ENCODE data around the gene CDH23.

CDH23 gene

GRCh38 chr10:71368643-71369042, 28.1 kb upstream of the CDH23 start:
- in situ Hi-C loops (cut with HindIII; ENCODE audit: low sequenced_read_pairs), result no loop called here

GRCh38 chr10:71369602-71370001, 27.1 kb upstream of the CDH23 start:
- in situ Hi-C loops (cut with HindIII; ENCODE audit: low sequenced_read_pairs), result no loop called here

- in situ Hi-C loops (cut with HindIII; ENCODE audit: low sequenced_read_pairs), result no loop called here
These were observed 26.7 kb upstream of the CDH23 start for GRCh38 chr10:71370031-71370430.

- in situ Hi-C loops (cut with HindIII; ENCODE audit: low sequenced_read_pairs), result no loop called here
These were observed 25.0 kb upstream of the CDH23 start for GRCh38 chr10:71371750-71372166.

GRCh38 chr10:71372882-71373495, 23.7 kb upstream of the CDH23 start:
- in situ Hi-C loops (cut with HindIII; ENCODE audit: low sequenced_read_pairs), result no loop called here

GRCh38 chr10:71374481-71375233, 22.1 kb upstream of the CDH23 start:
- in situ Hi-C loops (cut with HindIII; ENCODE audit: low sequenced_read_pairs), result loop anchor here (25.0 kb wide), 2 partner anchors 338 to 463 kb away; partner anchors contain the start of gene C10orf105

GRCh38 chr10:71375952-71376351, 20.8 kb upstream of the CDH23 start:
- in situ Hi-C loops (cut with HindIII; ENCODE audit: low sequenced_read_pairs), result loop anchor here (25.0 kb wide), 2 partner anchors 336 to 461 kb away; partner anchors contain the start of gene C10orf105

- in situ Hi-C loops (cut with HindIII; ENCODE audit: low sequenced_read_pairs), result loop anchor here (25.0 kb wide), 2 partner anchors 334 to 459 kb away; partner anchors contain the start of gene C10orf105
These were observed 18.2 kb upstream of the CDH23 start for GRCh38 chr10:71378336-71379117.

GRCh38 chr10:71379118-71379766, 17.5 kb upstream of the CDH23 start:
- in situ Hi-C loops (cut with HindIII; ENCODE audit: low sequenced_read_pairs), result loop anchor here (25.0 kb wide), 2 partner anchors 333 to 458 kb away; partner anchors contain the start of gene C10orf105

- in situ Hi-C loops (cut with HindIII; ENCODE audit: low sequenced_read_pairs), result loop anchor here (25.0 kb wide), 2 partner anchors 331 to 456 kb away; partner anchors contain the start of gene C10orf105
These were observed 15.9 kb upstream of the CDH23 start for GRCh38 chr10:71380841-71381240.

- in situ Hi-C loops (cut with HindIII; ENCODE audit: low sequenced_read_pairs), result loop anchor here (25.0 kb wide), 2 partner anchors 331 to 456 kb away; partner anchors contain the start of gene C10orf105
These were observed 15.1 kb upstream of the CDH23 start for GRCh38 chr10:71381611-71382010.

GRCh38 chr10:71382028-71382427, 14.7 kb upstream of the CDH23 start:
- in situ Hi-C loops (cut with HindIII; ENCODE audit: low sequenced_read_pairs), result loop anchor here (25.0 kb wide), 2 partner anchors 330 to 455 kb away; partner anchors contain the start of gene C10orf105

- in situ Hi-C loops (cut with HindIII; ENCODE audit: low sequenced_read_pairs), result loop anchor here (25.0 kb wide), 2 partner anchors 330 to 455 kb away; partner anchors contain the start of gene C10orf105
These were observed 14.0 kb upstream of the CDH23 start for GRCh38 chr10:71382757-71383156.

- in situ Hi-C loops (cut with HindIII; ENCODE audit: low sequenced_read_pairs), result loop anchor here (25.0 kb wide), 2 partner anchors 328 to 453 kb away; partner anchors contain the start of gene C10orf105
These were observed 12.6 kb upstream of the CDH23 start for GRCh38 chr10:71383972-71384687.

GRCh38 chr10:71388171-71388570, 8.5 kb upstream of the CDH23 start:
- in situ Hi-C loops (cut with HindIII; ENCODE audit: low sequenced_read_pairs), result loop anchor here (25.0 kb wide), 2 partner anchors 324 to 449 kb away; partner anchors contain the start of gene C10orf105

GRCh38 chr10:71388583-71389310, 8.0 kb upstream of the CDH23 start:
- in situ Hi-C loops (cut with HindIII; ENCODE audit: low sequenced_read_pairs), result loop anchor here (25.0 kb wide), 2 partner anchors 324 to 449 kb away; partner anchors contain the start of gene C10orf105

GRCh38 chr10:71389768-71390460, 6.8 kb upstream of the CDH23 start:
- in situ Hi-C loops (cut with HindIII; ENCODE audit: low sequenced_read_pairs), result loop anchor here (25.0 kb wide), 2 partner anchors 322 to 447 kb away; partner anchors contain the start of gene C10orf105

- in situ Hi-C loops (cut with HindIII; ENCODE audit: low sequenced_read_pairs), result loop anchor here (25.0 kb wide), 2 partner anchors 322 to 447 kb away; partner anchors contain the start of gene C10orf105
These were observed 6.3 kb upstream of the CDH23 start for GRCh38 chr10:71390461-71390835.
